ENCODE measurements around the gene RBM26. TPM values are rescaled to one million over a fixed set of nuclear protein-coding genes. Genes with fewer than 3 reads are reported as not detected.

The RBM26 gene
- polyA plus RNA-seq, 1 donor from 2014 or later, result 112 TPM

DNA sequence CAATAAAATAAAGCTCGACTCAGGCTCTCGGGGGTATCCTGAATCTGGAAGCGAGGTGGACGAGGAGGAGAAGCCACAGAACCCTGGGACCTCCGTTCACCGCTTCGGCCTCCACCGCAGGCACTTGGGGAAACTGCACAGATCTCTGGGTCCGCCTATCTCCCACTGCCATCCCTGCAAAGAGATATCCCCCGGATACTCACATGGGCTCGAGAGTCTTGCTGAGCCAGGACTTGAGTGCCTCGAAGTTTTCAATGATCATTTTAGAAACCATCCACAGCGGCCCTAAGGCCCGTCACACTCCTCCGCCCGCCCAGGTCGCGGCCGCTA lies 589 bp downstream of the RBM26 start:
- H4K20me1 ChIP-seq (ENCODE audit: insufficient read depth), result no peaks in the 10 kb centered on the region
- peak overlapping the region; percentile 96 for H3K9ac ChIP-seq (ENCODE audit: low read length)
- no peaks in the 10 kb centered on the region for H3K27me3 ChIP-seq (ENCODE audit: insufficient read depth, low read depth, low read length)
- H3K27ac ChIP-seq (ENCODE audit: low read length), result peak overlapping the region; percentile 98
- peaks cover 63% of the 10 kb centered on the region for H3K79me2 ChIP-seq (replicated peaks; ENCODE audit: insufficient read depth, low read length)
- no peaks in the 10 kb centered on the region for H3K36me3 ChIP-seq (ENCODE audit: insufficient read depth, low read length)
- H3K9me2 ChIP-seq (ENCODE audit: insufficient read depth, low read length), result no peaks in the 10 kb centered on the region
- TF ChIP-seq EZH2 (IDR thresholded peaks at IDR 0.05; ENCODE audit: borderline replicate concordance, insufficient read depth, low read length, poor library complexity, severe bottlenecking) (no peak), TAF1 (IDR thresholded peaks at IDR 0.05; ENCODE audit: low read depth) (no peak), EP300 (conservative IDR thresholded peaks at IDR 0.05; ENCODE audit: poor library complexity, severe bottlenecking) (no peak), POLR2AphosphoS5 (IDR thresholded peaks at IDR 0.05) (no peak), RAD21 (conservative IDR thresholded peaks at IDR 0.05) (no peak), MXI1 (conservative IDR thresholded peaks at IDR 0.05; ENCODE audit: poor library complexity, severe bottlenecking) (no peak), SMC3 (conservative IDR thresholded peaks at IDR 0.05; ENCODE audit: poor library complexity) (no peak), REST (IDR thresholded peaks at IDR 0.05; ENCODE audit: borderline replicate concordance) (no peak)
- H3K4me2 ChIP-seq (ENCODE audit: low read length), result peak overlapping the region; percentile 91
- peak overlapping the region; percentile 78 for H3K4me3 ChIP-seq (ENCODE audit: low read length)
- H3F3A ChIP-seq (ENCODE audit: insufficient read depth, low read length, poor library complexity, severe bottlenecking), result no peaks in the 10 kb centered on the region
- H2AFZ ChIP-seq (ENCODE audit: low read depth, low read length), result peak overlapping the region; percentile 85
- H3K9me3 ChIP-seq (ENCODE audit: low read length), result no peaks in the 10 kb centered on the region

GRCh38 chr13:79404985-79405384 lies 1.1 kb downstream of the RBM26 start:
- Histone ChIP-seq H4K20me1 (ENCODE audit: insufficient read depth) (no peaks in the 10 kb centered on the region), H3K27ac (ENCODE audit: low read length) (peak overlapping the region; percentile 98), H2AFZ (ENCODE audit: low read depth, low read length) (peak overlapping the region; percentile 85)

DNA sequence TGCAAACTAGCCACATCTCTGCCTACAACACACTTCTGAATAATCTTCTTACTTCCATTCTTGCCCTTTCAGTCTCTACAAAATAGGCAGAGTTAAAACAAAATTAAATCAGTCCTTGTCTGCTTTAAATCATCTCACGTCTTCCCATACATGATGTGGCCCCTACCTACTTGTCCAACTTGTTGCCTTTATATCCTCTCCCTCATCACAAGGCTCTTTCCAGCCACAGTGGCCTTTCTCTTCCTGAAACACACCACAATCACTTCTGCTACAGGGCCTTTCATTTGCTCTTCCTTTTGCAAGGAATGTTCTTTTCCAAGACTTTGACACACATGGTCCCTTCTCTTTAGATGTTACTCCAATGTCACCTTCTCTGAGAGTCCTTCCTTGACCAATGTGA lies 1.7 kb downstream of the RBM26 start:
- Histone ChIP-seq H3K4me2 (ENCODE audit: low read length) (peak overlapping the region; percentile 91), H3K4me3 (ENCODE audit: low read length) (peak overlapping the region; percentile 78), H3K27me3 (ENCODE audit: insufficient read depth, low read depth, low read length) (no peaks in the 10 kb centered on the region), H3K9ac (ENCODE audit: low read length) (peak overlapping the region; percentile 96), H3K79me2 (replicated peaks; ENCODE audit: insufficient read depth, low read length) (peaks cover 68% of the 10 kb centered on the region), H3K9me3 (ENCODE audit: low read length) (no peaks in the 10 kb centered on the region), H3K36me3 (ENCODE audit: insufficient read depth, low read length) (no peaks in the 10 kb centered on the region), H3K27ac (ENCODE audit: low read length) (no peak overlapping the region), H2AFZ (ENCODE audit: low read depth, low read length) (no peak overlapping the region), H3F3A (ENCODE audit: insufficient read depth, low read length, poor library complexity, severe bottlenecking) (no peaks in the 10 kb centered on the region), H3K9me2 (ENCODE audit: insufficient read depth, low read length) (no peaks in the 10 kb centered on the region), H4K20me1 (ENCODE audit: insufficient read depth) (no peaks in the 10 kb centered on the region)
- TF ChIP-seq CTCF (IDR thresholded peaks at IDR 0.05; ENCODE audit: poor library complexity, severe bottlenecking), result no peak
- no peak for TF ChIP-seq TAF1 (IDR thresholded peaks at IDR 0.05; ENCODE audit: low read depth)
- TF ChIP-seq RAD21 (conservative IDR thresholded peaks at IDR 0.05), result no peak
- TF ChIP-seq MXI1 (conservative IDR thresholded peaks at IDR 0.05; ENCODE audit: poor library complexity, severe bottlenecking), result no peak
- TF ChIP-seq SMC3 (conservative IDR thresholded peaks at IDR 0.05; ENCODE audit: poor library complexity), result no peak
- no peak for TF ChIP-seq POLR2AphosphoS5 (IDR thresholded peaks at IDR 0.05)
- no peak for TF ChIP-seq EP300 (conservative IDR thresholded peaks at IDR 0.05; ENCODE audit: poor library complexity, severe bottlenecking)
- TF ChIP-seq EZH2 (IDR thresholded peaks at IDR 0.05; ENCODE audit: borderline replicate concordance, insufficient read depth, low read length, poor library complexity, severe bottlenecking), result no peak
- TF ChIP-seq REST (IDR thresholded peaks at IDR 0.05; ENCODE audit: borderline replicate concordance), result no peak

More at GRCh38 chr13:79404985-79405384, 1.1 kb downstream of the RBM26 start:
- Histone ChIP-seq H3K4me3 (ENCODE audit: low read length) (peak overlapping the region; percentile 78), H3K9me3 (ENCODE audit: low read length) (no peaks in the 10 kb centered on the region), H3K4me2 (ENCODE audit: low read length) (peak overlapping the region; percentile 91), H3K9me2 (ENCODE audit: insufficient read depth, low read length) (no peaks in the 10 kb centered on the region), H3K79me2 (replicated peaks; ENCODE audit: insufficient read depth, low read length) (peaks cover 68% of the 10 kb centered on the region), H3K27me3 (ENCODE audit: insufficient read depth, low read depth, low read length) (no peaks in the 10 kb centered on the region), H3K9ac (ENCODE audit: low read length) (peak overlapping the region; percentile 96), H3F3A (ENCODE audit: insufficient read depth, low read length, poor library complexity, severe bottlenecking) (no peaks in the 10 kb centered on the region), H3K36me3 (ENCODE audit: insufficient read depth, low read length) (no peaks in the 10 kb centered on the region)
- no peak for TF ChIP-seq POLR2AphosphoS5 (IDR thresholded peaks at IDR 0.05)
- TF ChIP-seq EP300 (conservative IDR thresholded peaks at IDR 0.05; ENCODE audit: poor library complexity, severe bottlenecking), result no peak
- TF ChIP-seq MXI1 (conservative IDR thresholded peaks at IDR 0.05; ENCODE audit: poor library complexity, severe bottlenecking), result peak; percentile 67
- no peak for TF ChIP-seq SMC3 (conservative IDR thresholded peaks at IDR 0.05; ENCODE audit: poor library complexity)
- TF ChIP-seq RAD21 (conservative IDR thresholded peaks at IDR 0.05), result no peak

Measured in neural cell (in vitro differentiated cells).